Measurements from ENCODE around the gene RELA.

RELA gene

DNA sequence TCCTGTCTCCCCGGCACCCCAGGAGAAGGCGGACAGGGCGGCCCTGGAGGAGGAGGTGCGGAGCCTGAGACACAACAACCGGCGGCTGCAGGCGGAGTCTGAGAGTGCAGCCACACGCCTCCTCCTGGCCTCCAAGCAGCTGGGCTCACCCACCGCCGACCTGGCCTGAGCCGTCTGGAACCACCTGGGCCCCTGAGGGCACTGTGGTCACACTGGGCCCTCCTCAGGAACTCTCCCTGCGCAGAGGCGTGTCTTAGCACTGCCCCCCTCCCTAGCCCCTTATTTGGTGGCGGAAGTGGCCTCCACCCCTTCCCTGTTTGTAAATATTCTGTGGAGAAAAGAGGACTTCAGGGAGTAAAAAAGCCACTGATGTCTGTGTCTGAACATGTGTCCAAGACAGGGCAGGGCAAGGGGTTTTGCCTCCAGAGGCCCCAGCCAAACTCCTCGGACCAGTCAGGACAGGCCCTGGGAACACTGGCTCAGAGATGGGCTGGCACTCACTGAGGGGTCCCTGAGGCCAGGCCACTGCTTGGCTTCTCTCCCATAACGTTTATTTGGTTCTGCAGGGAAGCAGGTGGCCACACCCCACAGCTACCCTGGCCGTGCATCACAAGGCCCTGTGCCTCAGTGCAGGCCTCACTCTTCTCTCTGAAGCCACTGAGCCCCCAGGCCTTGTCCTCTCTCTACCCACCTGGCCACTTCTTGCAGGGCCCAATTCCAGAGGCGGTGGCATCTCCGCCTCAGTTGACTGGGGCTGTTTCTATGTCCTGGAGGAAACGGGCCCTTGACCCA lies 12.0 kb downstream of the RELA start:
- TF ChIP-seq CTCF (IDR thresholded peaks at IDR 0.05; ENCODE audit: insufficient read depth, missing control alignments): no peak
- no peak for FAIRE-seq

DNA sequence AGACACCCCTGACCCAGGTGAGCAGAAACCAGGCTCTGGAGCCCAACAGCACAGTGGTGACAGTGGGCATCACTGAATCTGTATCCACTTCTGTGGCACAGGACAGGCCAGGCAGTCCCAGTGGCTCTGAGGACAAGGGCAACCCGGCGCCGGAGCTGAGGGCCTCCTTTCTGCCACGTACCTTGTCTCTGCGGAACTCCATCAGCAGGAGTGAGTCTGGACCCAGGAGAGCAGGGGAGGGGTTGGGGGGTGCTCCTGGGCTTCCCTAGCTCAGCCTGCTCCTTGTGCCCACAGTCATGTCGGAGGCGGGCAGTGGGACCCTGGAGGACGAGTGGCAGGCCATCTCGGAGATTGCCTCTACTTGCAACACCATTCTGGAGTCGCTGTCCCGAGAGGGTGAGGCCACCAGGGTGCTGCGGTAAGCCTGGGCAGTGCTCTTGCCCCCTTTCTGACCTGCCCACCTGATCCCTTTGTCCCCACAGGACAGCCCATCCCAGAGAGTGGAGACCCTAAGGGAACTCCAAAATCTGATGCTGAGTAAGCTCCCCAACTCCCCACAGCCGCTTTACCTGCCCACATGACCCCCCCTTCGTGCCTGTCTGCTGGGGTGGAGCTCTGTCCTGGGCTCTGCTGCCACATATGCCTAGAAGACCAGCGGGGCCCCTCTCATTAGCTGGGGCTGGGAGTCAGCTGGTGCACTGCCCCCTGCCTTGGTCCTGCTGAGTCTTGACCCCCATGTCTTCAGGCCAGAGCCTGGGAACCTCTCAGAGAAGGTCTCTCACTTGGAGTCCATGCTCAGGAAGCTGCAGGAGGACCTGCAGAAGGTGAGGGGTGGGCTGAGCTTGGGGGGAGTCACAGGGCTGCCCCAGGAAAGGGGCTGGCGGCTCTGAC lies 12.8 kb downstream of the RELA start:
- TF ChIP-seq CTCF (IDR thresholded peaks at IDR 0.05; ENCODE audit: insufficient read depth, missing control alignments): no peak
- FAIRE-seq (no peak), DNase-seq (ENCODE audit: insufficient read length, low spot score) (no peak)

More for the DNA sequence above, 12.0 kb downstream of the RELA start:
- DNase-seq (ENCODE audit: insufficient read length, low spot score): no peak

- no peak for FAIRE-seq
- no peak for DNase-seq (ENCODE audit: insufficient read length, low spot score)
- no peak for TF ChIP-seq CTCF (IDR thresholded peaks at IDR 0.05; ENCODE audit: insufficient read depth, missing control alignments)
Measured at GRCh38 chr11:65648997-65649493, 13.7 kb downstream of the RELA start.

GRCh38 chr11:65646958-65647701 lies 15.6 kb downstream of the RELA start:
- FAIRE-seq: no peak
- no peak for DNase-seq (ENCODE audit: insufficient read length, low spot score)
- no peak for TF ChIP-seq CTCF (IDR thresholded peaks at IDR 0.05; ENCODE audit: insufficient read depth, missing control alignments)

DNA sequence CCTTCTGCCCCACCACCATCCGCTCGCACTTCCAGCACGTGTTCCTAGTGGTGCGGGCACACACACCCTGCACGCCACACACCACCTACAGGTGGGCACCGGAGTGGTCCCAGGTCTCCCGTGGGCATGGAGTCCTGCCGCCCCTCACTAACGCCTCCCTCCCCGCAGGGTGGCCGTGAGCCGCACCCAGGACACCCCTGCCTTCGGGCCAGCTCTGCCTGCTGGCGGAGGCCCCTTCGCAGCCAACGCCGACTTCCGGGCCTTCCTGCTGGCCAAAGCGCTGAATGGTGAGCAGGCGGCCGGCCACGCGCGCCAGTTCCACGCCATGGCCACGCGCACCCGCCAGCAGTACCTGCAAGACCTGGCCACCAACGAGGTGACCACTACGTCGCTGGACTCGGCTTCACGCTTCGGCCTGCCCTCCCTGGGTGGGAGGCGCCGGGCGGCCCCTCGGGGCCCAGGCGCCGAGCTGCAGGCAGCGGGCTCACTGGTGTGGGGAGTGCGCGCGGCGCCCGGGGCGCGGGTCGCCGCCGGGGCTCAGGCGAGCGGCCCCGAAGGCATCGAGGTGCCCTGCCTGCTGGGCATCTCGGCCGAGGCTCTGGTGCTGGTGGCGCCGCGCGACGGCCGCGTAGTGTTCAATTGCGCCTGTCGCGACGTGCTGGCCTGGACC lies 16.3 kb downstream of the RELA start:
- FAIRE-seq (no peak), DNase-seq (ENCODE audit: insufficient read length, low spot score) (no peak)
- no peak for TF ChIP-seq CTCF (IDR thresholded peaks at IDR 0.05; ENCODE audit: insufficient read depth, missing control alignments)

DNA sequence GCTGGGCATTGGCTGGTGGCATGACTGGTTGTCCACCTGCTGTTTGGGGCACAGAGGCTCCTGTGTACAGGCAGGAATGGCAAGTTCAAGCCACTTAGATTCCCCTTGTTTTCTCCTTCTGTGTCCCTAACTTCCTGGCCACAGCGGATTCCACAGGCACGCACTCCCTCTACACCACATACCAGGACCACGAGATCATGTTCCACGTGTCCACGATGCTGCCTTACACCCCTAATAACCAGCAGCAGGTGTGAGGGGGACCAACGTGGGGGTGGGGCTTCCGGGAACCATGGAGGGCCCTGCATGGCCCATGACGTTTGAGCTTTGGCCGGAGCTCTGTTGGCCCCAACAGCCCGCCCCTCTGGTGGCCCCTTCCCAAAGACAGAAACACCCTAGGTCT lies 17.0 kb downstream of the RELA start:
- FAIRE-seq (no peak), DNase-seq (ENCODE audit: insufficient read length, low spot score) (no peak)
- TF ChIP-seq CTCF (IDR thresholded peaks at IDR 0.05; ENCODE audit: insufficient read depth, missing control alignments): no peak

Data from D721Med (cell line).